Epithelial cell of esophagus (primary cell): ENCODE results near the gene PRKD1.
A peak's percentile ranks its signal among the peaks of the same experiment; 100 is the strongest.

ENCODE experiments used
- DNase-seq: peaks from one replicate; pipeline ENCODE4 v3.0.0; 2010; ENCODE audit warnings: low read depth
- H3K4me3 ChIP-seq: 2 replicates; pipeline ENCODE4 v1.5.1; 2011; ENCODE audit warnings: mild to moderate bottlenecking, low read length, control low read depth
- TF ChIP-seq, protein P1 (sequence below): IDR thresholded peaks from 2 replicates; pipeline ENCODE4 v1.5.1; 2011; ENCODE audit warnings: low read depth, mild to moderate bottlenecking, low read length, control low read depth, inconsistent platforms; ENCODE audit not compliant: insufficient read depth; ENCODE audit errors: missing control alignments

The PRKD1 gene

DNA sequence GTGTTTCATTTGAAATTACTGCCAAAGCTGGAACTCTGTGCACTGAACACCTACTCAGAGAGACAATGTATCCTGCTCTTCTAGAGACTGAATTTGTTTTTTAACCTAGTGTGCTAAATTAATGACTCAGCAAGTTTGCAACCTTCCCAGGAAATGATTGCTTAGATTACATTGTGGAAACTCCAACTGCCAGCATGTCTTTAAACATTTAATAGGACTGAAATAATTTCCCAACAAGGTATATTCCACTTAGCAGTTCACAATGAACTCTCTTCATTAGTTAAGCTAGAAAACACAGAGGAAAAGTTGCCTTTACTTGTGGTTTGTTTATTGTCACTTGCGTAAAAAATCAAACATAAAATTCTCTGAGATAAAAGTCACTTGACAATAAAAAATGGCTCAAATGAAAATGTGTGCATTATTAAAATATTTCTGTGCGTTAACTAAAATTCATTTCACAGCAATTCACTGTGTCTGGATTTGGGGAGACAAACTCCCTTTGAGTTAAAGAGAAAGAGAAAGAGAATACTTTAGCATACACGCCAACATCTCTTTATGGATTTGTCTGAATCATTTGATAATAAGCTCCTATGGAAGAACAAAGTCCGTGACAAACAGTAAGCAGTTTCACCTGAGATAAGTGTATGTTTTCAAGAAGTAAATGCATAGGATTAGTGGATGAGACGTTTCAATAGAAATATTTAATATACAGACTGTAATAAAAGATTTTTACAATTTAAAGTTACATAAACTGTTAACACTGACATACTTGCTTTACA is 284.0 kb downstream of the PRKD1 start:
- no peak overlapping the region for H3K4me3 ChIP-seq
- TF ChIP-seq, protein P1, sequence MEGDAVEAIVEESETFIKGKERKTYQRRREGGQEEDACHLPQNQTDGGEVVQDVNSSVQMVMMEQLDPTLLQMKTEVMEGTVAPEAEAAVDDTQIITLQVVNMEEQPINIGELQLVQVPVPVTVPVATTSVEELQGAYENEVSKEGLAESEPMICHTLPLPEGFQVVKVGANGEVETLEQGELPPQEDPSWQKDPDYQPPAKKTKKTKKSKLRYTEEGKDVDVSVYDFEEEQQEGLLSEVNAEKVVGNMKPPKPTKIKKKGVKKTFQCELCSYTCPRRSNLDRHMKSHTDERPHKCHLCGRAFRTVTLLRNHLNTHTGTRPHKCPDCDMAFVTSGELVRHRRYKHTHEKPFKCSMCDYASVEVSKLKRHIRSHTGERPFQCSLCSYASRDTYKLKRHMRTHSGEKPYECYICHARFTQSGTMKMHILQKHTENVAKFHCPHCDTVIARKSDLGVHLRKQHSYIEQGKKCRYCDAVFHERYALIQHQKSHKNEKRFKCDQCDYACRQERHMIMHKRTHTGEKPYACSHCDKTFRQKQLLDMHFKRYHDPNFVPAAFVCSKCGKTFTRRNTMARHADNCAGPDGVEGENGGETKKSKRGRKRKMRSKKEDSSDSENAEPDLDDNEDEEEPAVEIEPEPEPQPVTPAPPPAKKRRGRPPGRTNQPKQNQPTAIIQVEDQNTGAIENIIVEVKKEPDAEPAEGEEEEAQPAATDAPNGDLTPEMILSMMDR = no peak
- no peak for DNase-seq

DNA sequence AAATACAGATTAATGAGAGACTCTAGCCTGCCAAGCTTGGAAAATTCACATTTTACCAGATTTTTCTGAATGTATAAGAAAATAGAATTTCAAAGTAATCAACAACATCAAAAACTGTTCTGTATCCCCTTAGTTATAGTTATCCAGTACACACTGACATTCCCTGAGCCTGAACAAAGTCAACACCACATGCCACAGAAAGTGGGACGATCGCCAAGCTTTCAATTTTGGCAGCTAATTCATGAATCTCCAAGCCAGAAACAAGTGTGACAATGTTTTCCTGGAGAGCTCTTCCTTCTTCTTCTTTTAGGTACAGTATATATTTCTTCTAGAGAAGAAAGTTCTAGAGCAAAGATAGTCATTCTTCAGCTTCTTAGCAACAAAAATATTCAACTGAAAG is 290.2 kb downstream of the PRKD1 start:
- DNase-seq = no peak
- no peak overlapping the region for H3K4me3 ChIP-seq
- TF ChIP-seq, protein P1 = no peak

DNA sequence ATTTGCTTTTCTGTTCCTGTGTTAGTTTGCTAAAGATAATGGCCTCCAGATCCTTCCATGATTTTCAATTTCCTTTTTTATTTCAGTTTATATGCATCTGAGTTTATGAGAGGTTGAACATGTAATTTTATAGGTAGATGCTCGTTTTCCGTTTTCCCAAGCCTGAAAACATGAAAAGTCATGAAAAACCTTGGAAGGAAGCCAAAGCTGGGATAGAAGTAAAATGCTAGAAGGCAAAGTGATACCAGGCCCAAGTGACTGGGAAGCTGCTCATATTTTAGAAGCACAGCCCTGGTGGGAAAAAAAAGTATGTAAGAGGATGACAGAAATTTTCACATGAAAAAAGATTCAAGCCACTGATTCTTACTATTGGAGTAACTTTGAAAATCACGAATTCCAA is 290.8 kb downstream of the PRKD1 start:
- no peak overlapping the region for H3K4me3 ChIP-seq
- no peak for DNase-seq
- TF ChIP-seq, protein P1 = no peak

DNA sequence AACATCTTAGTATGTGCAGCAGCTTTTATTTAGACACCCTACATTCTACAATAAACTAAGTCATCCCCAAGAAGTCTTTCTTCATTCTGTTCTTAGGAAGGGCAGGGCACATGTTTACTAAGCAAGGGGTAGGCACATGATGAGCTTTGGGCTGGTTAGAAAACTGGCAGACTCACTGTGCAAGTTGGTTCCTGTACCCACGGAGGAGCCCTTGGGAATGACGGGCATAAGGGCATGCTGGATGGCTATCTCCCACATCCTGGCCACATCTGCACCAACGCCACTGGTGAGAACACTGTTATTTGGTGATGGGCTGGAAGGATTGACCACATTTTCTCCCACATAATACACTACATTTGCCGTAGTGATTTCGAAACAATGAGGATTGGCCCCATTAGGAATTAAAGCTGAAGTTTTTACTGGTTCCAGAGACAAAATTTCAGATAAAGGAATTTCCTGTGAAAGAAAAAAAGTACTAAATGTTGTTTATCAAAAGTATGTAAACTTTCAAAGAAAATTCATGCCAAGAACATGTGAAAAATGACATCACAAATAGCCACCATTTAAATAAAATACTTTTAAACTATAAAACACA is 297.0 kb downstream of the PRKD1 start:
- no peak overlapping the region for H3K4me3 ChIP-seq
- TF ChIP-seq, protein P1 = no peak
- DNase-seq = peak; percentile 4

DNA sequence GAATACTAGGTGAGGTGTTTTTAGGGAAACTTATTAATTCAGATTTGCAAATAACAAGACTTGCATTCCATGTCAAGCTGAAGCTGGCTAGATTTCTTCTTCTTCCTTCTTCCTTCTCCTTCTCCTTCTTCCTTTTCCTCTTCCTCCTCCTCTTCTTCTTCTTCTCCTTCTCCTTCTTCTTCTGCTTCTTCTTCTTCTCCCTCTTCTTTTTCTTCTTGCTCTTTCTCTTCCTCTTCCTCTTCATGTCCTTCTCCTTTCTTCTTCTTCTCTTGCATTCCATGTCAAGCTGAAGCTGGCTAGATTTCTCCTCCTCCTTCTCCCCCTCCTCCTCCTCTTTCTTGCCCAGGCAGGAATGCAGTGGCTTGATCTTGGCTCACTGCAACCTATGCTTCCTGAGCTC is 297.8 kb downstream of the PRKD1 start:
- no peak overlapping the region for H3K4me3 ChIP-seq
- TF ChIP-seq, protein P1 = no peak
- no peak for DNase-seq

DNA sequence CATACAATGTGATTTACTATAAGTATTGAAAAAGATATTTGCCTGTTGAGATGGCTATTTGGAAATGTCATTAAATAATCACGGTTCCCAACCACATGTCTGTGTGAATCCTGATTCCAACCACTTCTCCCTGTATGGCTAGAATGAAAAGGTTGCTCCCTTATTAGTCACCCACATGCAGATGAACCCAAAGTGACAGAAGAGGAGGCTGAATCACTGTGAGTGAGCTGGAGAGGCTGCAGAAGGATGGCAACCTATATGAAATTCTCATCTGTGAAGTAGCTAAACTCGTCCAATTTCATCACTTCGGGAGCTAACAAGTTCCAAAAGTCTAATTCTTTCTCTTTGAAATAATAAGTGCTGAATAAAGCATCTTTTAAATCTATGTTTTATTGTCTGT is 300.5 kb downstream of the PRKD1 start:
- H3K4me3 ChIP-seq = no peak overlapping the region
- DNase-seq = peak; percentile 18
- TF ChIP-seq, protein P1 = no peak
